Natural killer cell (primary cell): ENCODE measurements around the gene MGLL. TPM values are rescaled to one million over a fixed set of nuclear protein-coding genes. Genes with fewer than 3 reads are reported as not detected.

Source experiments
- ATAC-seq, 3 donors: fragments of 150-1000 bp in 2 of 3; fragments of 200-7000 bp in 1 of 3; cut with Tn5 transposase; 1 replicate in 1 of 3; 2 replicates in 2 of 3; pipeline ENCODE4 v1.10.0; 2021; ENCODE audit warnings: mild to moderate bottlenecking in 2 of 3, moderate library complexity in 2 of 3
- DNase-seq, 2 donors: peaks; one replicate each; pipeline versions ENCODE4 v3.0.0 to v3.0.0-alpha.2; 2013 to 2021; ENCODE audit warnings: mixed read lengths in 1 of 2
- H3K27ac ChIP-seq: one replicate; pipeline ENCODE4 v1.5.1; 2013; ENCODE audit warnings: mild to moderate bottlenecking, low read length
- H3K27me3 ChIP-seq: one replicate; pipeline ENCODE4 v1.6.1; 2013; ENCODE audit warnings: low read length; ENCODE audit not compliant: control insufficient read depth, insufficient read depth
- H3K36me3 ChIP-seq: one replicate; pipeline ENCODE4 v1.6.1; 2013; ENCODE audit warnings: low read length; ENCODE audit not compliant: control insufficient read depth, insufficient read depth
- H3K4me1 ChIP-seq: one replicate; pipeline ENCODE4 v1.6.1; 2013; ENCODE audit warnings: low read length; ENCODE audit not compliant: control insufficient read depth, insufficient read depth
- H3K4me3 ChIP-seq: one replicate; pipeline ENCODE4 v1.5.1; 2013; ENCODE audit warnings: low read length
- H3K9me3 ChIP-seq: one replicate; pipeline ENCODE4 v1.6.1; 2013; ENCODE audit warnings: low read length; ENCODE audit not compliant: control insufficient read depth, insufficient read depth
- H3K27ac Mint-ChIP-seq, 2 donors: one replicate each; pipeline ENCODE4 v1.8.0; 2022; ENCODE audit warnings: mild to moderate bottlenecking in 2 of 2, mixed read lengths in 2 of 2, moderate library complexity in 1 of 2
- H3K27me3 Mint-ChIP-seq, 2 donors: one replicate each; pipeline ENCODE4 v1.8.0; 2022; ENCODE audit warnings: low read depth in 2 of 2, mixed read lengths in 2 of 2
- H3K36me3 Mint-ChIP-seq: one replicate; pipeline ENCODE4 v1.8.0; 2022; ENCODE audit warnings: mixed read lengths
- H3K4me1 Mint-ChIP-seq, 2 donors: one replicate each; pipeline ENCODE4 v1.8.0; 2022; ENCODE audit warnings: mixed read lengths in 2 of 2
- H3K4me3 Mint-ChIP-seq: one replicate; pipeline ENCODE4 v1.8.0; 2022; ENCODE audit warnings: mild to moderate bottlenecking, moderate library complexity, mixed read lengths
- H3K9me3 Mint-ChIP-seq, 2 donors: one replicate each; pipeline ENCODE4 v1.8.0; 2022; ENCODE audit warnings: mixed read lengths in 2 of 2
- CTCF ChIP-seq: fragments of 200-600 bp; IDR thresholded peaks from one replicate; pipeline ENCODE4 v1.8.0; 2022; ENCODE audit warnings: antibody characterized with exemption
- WGBS: methylation state at CpG from one replicate; pipeline ENCODE4 v1.1.7; 2013; ENCODE audit warnings: missing lambda C conversion rate; ENCODE audit not compliant: insufficient coverage; 5-methylcytosine and 5-hydroxymethylcytosine counted together
- intact Hi-C: fragments of 100-400 bp; cut with micrococcal nuclease; formaldehyde crosslinking; loops from one replicate; pipeline ENCODE4 v1.14.2; 2022
- total RNA-seq, 4 donors: library from RNA; stranded (reverse); fragments of 120-200 nt in 1 of 4; gene quantifications; one replicate each; pipeline versions ENCODE4 v1.2.3 to v1.2.4, GENCODE V29; 2013 to 2022

The MGLL gene
- total RNA-seq, 3 donors from 2014 or later (not counting 1 experiment from before 2014, with no cell fraction given) = 2.7 to 4.6 (median 3.0) TPM

DNA sequence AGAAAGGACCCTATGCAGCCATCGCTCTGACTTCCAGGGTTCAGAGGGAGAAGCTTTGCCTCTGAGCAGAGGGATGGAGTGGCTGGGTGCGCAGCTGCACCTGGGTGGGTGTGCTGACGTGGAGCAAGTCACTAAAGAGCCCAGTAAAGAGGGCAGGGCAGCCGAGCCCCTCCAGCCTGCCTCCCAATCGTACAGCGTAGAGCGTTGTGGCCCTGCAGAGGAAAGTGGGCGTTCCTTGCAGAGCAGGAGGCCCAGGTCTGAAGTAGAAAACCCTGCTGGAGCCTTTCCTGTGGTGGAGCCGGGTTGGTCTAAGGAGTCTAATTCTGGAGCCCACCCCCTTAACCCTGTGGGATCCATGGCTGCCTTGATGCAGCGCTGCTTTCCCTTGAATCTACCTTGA, 88.5 kb downstream of the MGLL start:
- H3K27me3 Mint-ChIP-seq = peaks cover 0 to 18% of the 10 kb centered on the region in 2 donors
- TF ChIP-seq CTCF = no peak
- DNase-seq (no peak), ATAC-seq (no peak)
- no peak overlapping the region for H3K27ac Mint-ChIP-seq
- WGBS = 90% methylated on average over 10 of the region's 10 CpGs
- peaks cover 33% of the 10 kb centered on the region for H3K4me1 ChIP-seq
- no peaks in the 10 kb centered on the region for H3K9me3 ChIP-seq
- no peak overlapping the region for H3K4me3 ChIP-seq
- no peaks in the 10 kb centered on the region for H3K36me3 ChIP-seq
- H3K36me3 Mint-ChIP-seq = no peaks in the 10 kb centered on the region
- no peak overlapping the region for H3K27ac ChIP-seq
- no peak overlapping the region for H3K4me3 Mint-ChIP-seq
- no peaks in the 10 kb centered on the region for H3K9me3 Mint-ChIP-seq
- intact Hi-C loops = no loop called here
- H3K4me1 Mint-ChIP-seq = no peaks in the 10 kb centered on the region
- no peaks in the 10 kb centered on the region for H3K27me3 ChIP-seq

DNA sequence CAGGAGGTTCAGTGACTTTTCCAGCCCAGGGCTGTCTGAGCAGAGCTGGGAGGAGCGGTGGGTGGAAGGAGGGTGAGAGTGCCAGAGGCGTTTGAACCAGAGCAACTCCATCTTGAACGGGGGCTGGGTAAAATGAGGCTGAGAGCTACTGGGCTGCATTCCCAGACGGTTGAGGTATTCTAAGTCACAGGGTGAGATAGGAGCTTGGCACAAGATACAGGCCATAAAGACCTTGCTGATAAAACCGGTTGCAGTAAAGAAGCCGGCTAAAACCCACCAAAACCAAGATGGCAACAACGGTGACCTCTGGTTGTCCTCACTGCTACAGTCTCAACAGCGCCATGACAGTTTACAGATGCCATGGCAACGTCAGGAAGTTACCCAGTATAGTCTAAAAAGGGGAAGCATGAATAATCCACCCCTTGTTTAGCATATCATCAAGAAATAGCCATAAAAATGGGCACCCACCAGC, 89.4 kb downstream of the MGLL start:
- H3K36me3 ChIP-seq = no peaks in the 10 kb centered on the region
- intact Hi-C loops = no loop called here
- Mint-ChIP-seq H3K4me3 (no peak overlapping the region), H3K4me1 (no peaks in the 10 kb centered on the region), H3K9me3 (no peaks in the 10 kb centered on the region), H3K27ac (no peak overlapping the region), H3K36me3 (no peaks in the 10 kb centered on the region), H3K27me3 (peaks cover 0 to 18% of the 10 kb centered on the region in 2 donors)
- no peak overlapping the region for H3K27ac ChIP-seq
- 91% methylated on average over 9 of the region's 9 CpGs for WGBS
- ATAC-seq (no peak), DNase-seq (no peak)
- no peak for TF ChIP-seq CTCF
- H3K9me3 ChIP-seq = no peaks in the 10 kb centered on the region
- no peak overlapping the region for H3K4me3 ChIP-seq
- H3K27me3 ChIP-seq = no peaks in the 10 kb centered on the region
- H3K4me1 ChIP-seq = peaks cover 33% of the 10 kb centered on the region

- TF ChIP-seq CTCF = no peak
- no peak overlapping the region for H3K4me3 ChIP-seq
- H3K9me3 ChIP-seq = no peaks in the 10 kb centered on the region
- no peaks in the 10 kb centered on the region for H3K36me3 ChIP-seq
- peaks cover 0 to 18% of the 10 kb centered on the region in 2 donors for H3K27me3 Mint-ChIP-seq
- ATAC-seq = no peak
- no peaks in the 10 kb centered on the region for H3K36me3 Mint-ChIP-seq
- H3K4me1 ChIP-seq = peaks cover 33% of the 10 kb centered on the region
- no peaks in the 10 kb centered on the region for H3K4me1 Mint-ChIP-seq
- H3K27ac Mint-ChIP-seq = no peak overlapping the region
- intact Hi-C loops = no loop called here
- no peak overlapping the region for H3K4me3 Mint-ChIP-seq
- no peaks in the 10 kb centered on the region for H3K27me3 ChIP-seq
- 83% methylated on average over 4 of the region's 4 CpGs for WGBS
- no peak for DNase-seq
- H3K9me3 Mint-ChIP-seq = no peaks in the 10 kb centered on the region
- H3K27ac ChIP-seq = no peak overlapping the region
Observed at GRCh38 chr3:127732303-127732702, 90.0 kb downstream of the MGLL start.

- H3K27ac ChIP-seq = no peak overlapping the region
- no peaks in the 10 kb centered on the region for H3K9me3 ChIP-seq
- peaks cover 28% of the 10 kb centered on the region for H3K4me1 ChIP-seq
- no peak overlapping the region for H3K4me3 Mint-ChIP-seq
- no peaks in the 10 kb centered on the region for H3K9me3 Mint-ChIP-seq
- H3K4me3 ChIP-seq = no peak overlapping the region
- intact Hi-C loops = no loop called here
- no peaks in the 10 kb centered on the region for H3K36me3 Mint-ChIP-seq
- peaks cover 0 to 18% of the 10 kb centered on the region in 2 donors for H3K27me3 Mint-ChIP-seq
- no peaks in the 10 kb centered on the region for H3K36me3 ChIP-seq
- no peak for TF ChIP-seq CTCF
- whole genome bisulfite sequencing = 90% methylated on average over 9 of the region's 12 CpGs
- no peaks in the 10 kb centered on the region for H3K4me1 Mint-ChIP-seq
- H3K27me3 ChIP-seq = no peaks in the 10 kb centered on the region
- DNase-seq (no peak), ATAC-seq (no peak)
- no peak overlapping the region for H3K27ac Mint-ChIP-seq
Observed at GRCh38 chr3:127731546-127732289, 90.6 kb downstream of the MGLL start.
